Osteoblast (primary cell): ENCODE data around the gene CD48. TPM values are rescaled to one million over a fixed set of nuclear protein-coding genes. Genes with fewer than 3 reads are reported as not detected.

Experiments
- DNase-seq: peaks from one replicate; pipeline ENCODE4 v3.0.0; 2011; ENCODE audit warnings: low spot score, mixed read lengths; ENCODE audit not compliant: insufficient read length; ENCODE audit errors: missing footprints
- H2AFZ ChIP-seq: 2 replicates; pipeline ENCODE4 v1.6.0; 2011; ENCODE audit warnings: mild to moderate bottlenecking, low read length
- H3K27ac ChIP-seq: 2 replicates; pipeline ENCODE4 v1.5.1; 2011; ENCODE audit warnings: mild to moderate bottlenecking, low read depth, low read length, moderate library complexity
- H3K27me3 ChIP-seq: 2 replicates; pipeline ENCODE4 v1.6.0; 2012; ENCODE audit warnings: mild to moderate bottlenecking, control low read depth, inconsistent platforms, low read length, moderate library complexity; ENCODE audit not compliant: insufficient read depth
- H3K36me3 ChIP-seq: 2 replicates; pipeline ENCODE4 v1.5.1; 2011; ENCODE audit warnings: mild to moderate bottlenecking, low read length, control low read depth, moderate library complexity; ENCODE audit not compliant: insufficient read depth
- H3K4me1 ChIP-seq: 2 replicates; pipeline ENCODE4 v1.5.1; 2011; ENCODE audit warnings: mild to moderate bottlenecking, low read length, control low read depth, moderate library complexity; ENCODE audit not compliant: insufficient read depth
- H3K4me2 ChIP-seq: 2 replicates; pipeline ENCODE4 v1.6.0; 2011; ENCODE audit warnings: mild to moderate bottlenecking, low read length; ENCODE audit not compliant: insufficient read depth
- H3K4me3 ChIP-seq: fragments of 200-600 bp; sonication (generic); 3 replicates; pipeline ENCODE4 v1.5.1; 2012; ENCODE audit warnings: mild to moderate bottlenecking, low read length, inconsistent platforms; ENCODE audit not compliant: insufficient read depth
- H3K79me2 ChIP-seq: 2 replicates; pipeline ENCODE4 v1.6.0; 2012; ENCODE audit warnings: mild to moderate bottlenecking, low read length, control low read depth, inconsistent platforms; ENCODE audit not compliant: insufficient read depth
- H3K9me3 ChIP-seq: 2 replicates; pipeline ENCODE4 v1.5.1; 2011; ENCODE audit warnings: low read depth, low read length, control low read depth
- H4K20me1 ChIP-seq: 2 replicates; pipeline ENCODE4 v1.6.0; 2012; ENCODE audit warnings: mild to moderate bottlenecking, low read length, control low read depth; ENCODE audit not compliant: insufficient read depth
- total RNA-seq: library from RNA; depleted of rRNA; stranded (reverse); fragments of >200 nt; gene quantifications from 2 replicates; pipeline ENCODE4 v1.2.3, GENCODE V29; 2012
- TF ChIP-seq, protein P1 (sequence below): IDR thresholded peaks from 2 replicates; pipeline ENCODE4 v1.5.1; 2011; ENCODE audit warnings: mild to moderate bottlenecking, low read depth, low read length, moderate library complexity; ENCODE audit errors: extremely low read depth

CD48 gene
- total RNA-seq, 1 donor = under 0.01 TPM

DNA sequence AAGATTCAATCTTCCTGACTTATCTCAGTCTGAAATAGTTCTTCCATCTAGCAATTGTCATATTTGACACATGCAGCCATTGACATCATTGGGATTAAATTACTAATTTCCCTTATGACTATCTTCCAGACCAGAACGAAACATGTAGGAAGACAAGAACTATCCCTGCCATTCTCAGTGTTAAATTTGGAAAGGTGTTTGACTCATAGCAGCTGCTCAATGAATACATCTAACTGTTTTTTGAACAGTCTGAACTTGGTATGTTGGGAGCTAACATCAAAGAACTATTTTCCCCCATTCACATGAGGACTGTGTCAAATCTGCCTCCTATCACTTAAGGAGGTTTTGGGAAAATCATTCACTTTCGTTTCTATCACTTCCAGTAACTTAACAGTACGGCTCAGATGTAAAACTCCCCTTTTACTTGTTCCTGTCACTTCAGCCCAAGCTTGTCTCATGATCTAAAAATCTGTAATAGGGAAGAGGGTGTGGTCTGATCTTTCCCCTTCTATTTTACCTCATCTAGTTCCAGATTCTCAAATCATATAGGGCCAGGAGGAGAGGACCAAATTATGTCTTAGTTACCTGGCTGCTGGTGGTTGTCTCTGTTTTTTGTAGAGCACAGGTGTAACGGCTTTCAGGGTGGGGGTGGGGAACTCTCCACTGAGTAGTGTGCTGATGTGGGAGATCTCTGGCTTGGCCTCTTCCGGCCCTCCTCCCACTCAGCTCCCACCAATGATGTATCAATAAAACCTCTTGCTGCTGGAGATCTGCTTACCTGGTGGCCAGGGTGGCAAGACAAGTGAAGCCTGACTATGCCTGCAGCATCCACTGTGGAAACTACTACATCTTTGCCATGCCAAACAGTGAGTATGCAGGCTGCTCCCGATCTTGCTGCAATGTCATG is 38.6 kb downstream of the CD48 start:
- Histone ChIP-seq H3K4me3 (no peak overlapping the region), H3K4me1 (no peaks in the 10 kb centered on the region), H3K4me2 (no peak overlapping the region), H2AFZ (no peak overlapping the region), H4K20me1 (no peaks in the 10 kb centered on the region), H3K27ac (no peak overlapping the region), H3K79me2 (no peaks in the 10 kb centered on the region), H3K9me3 (no peaks in the 10 kb centered on the region), H3K36me3 (no peaks in the 10 kb centered on the region), H3K27me3 (peaks cover 4% of the 10 kb centered on the region)
- TF ChIP-seq, protein P1, sequence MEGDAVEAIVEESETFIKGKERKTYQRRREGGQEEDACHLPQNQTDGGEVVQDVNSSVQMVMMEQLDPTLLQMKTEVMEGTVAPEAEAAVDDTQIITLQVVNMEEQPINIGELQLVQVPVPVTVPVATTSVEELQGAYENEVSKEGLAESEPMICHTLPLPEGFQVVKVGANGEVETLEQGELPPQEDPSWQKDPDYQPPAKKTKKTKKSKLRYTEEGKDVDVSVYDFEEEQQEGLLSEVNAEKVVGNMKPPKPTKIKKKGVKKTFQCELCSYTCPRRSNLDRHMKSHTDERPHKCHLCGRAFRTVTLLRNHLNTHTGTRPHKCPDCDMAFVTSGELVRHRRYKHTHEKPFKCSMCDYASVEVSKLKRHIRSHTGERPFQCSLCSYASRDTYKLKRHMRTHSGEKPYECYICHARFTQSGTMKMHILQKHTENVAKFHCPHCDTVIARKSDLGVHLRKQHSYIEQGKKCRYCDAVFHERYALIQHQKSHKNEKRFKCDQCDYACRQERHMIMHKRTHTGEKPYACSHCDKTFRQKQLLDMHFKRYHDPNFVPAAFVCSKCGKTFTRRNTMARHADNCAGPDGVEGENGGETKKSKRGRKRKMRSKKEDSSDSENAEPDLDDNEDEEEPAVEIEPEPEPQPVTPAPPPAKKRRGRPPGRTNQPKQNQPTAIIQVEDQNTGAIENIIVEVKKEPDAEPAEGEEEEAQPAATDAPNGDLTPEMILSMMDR = no peak
- no peak for DNase-seq

DNA sequence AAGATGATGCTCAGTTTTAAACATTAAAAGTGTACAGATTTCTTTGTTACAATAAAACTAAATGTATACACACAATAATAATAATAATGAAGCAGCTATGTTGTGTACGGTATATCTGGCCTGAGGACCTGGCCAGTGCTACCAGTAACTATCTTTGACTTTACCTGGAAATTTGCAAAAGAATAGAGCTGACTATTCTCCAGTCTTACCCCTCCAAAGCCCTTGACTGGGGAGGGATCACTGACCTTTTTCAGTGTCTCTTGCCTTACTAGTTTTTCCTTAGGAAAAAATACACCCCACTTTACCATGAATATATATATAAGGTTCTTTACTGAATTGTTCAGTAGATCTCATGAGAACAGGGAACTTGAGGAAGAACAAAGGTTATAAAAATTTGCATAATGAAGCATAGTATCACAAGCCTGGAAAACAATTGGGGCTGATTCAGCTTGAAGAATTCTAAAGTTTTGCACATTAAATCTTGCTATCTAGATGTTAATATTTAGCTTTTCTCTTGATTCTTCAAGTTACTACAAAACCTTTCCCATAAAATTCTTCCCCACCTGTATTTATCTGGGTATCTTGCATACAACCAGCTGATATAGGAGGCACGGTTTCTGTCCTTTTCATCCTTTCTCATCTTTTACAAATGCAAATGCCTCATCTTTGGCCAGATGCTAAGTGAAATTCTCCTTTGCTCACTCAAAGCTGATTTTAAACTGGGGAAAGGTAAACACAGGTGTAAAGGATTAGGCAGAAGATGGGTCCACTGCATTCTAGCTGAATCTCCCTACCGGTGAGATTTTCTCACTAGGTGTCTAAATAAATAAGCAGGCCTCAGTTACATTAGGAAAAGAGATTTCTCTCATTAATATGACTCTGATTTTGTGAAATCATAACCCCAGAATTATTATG is 39.8 kb downstream of the CD48 start:
- no peaks in the 10 kb centered on the region for H3K9me3 ChIP-seq
- no peak overlapping the region for H3K4me3 ChIP-seq
- H3K27ac ChIP-seq = no peak overlapping the region
- no peaks in the 10 kb centered on the region for H3K4me1 ChIP-seq
- no peak overlapping the region for H3K4me2 ChIP-seq
- H4K20me1 ChIP-seq = no peaks in the 10 kb centered on the region
- H2AFZ ChIP-seq = no peak overlapping the region
- no peaks in the 10 kb centered on the region for H3K36me3 ChIP-seq
- H3K27me3 ChIP-seq = peaks cover under 1% of the 10 kb centered on the region
- H3K79me2 ChIP-seq = no peaks in the 10 kb centered on the region
- no peak for DNase-seq
- TF ChIP-seq, protein P1 = no peak

DNA sequence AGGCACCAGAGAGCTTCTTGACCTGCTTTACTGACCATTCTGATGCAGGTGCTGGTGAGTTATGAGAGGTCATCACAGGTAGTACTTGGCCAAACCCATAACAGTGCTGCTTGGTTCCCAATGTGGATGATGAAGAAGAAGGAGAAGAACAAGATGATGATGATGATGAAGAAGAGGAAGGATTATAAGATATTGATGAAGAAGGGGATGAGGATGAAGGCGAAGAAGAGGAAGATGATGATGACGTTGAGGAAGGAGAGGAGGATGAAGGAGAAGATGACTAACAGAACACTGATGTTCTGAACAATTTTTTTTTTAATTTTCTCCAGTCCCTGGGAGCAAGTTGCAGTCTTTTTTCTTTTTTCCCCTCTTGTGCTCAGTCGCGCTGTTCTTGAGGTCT is 40.9 kb downstream of the CD48 start:
- Histone ChIP-seq H3K9me3 (no peaks in the 10 kb centered on the region), H3K36me3 (no peaks in the 10 kb centered on the region), H3K27ac (no peak overlapping the region), H3K4me2 (no peak overlapping the region), H3K4me1 (no peaks in the 10 kb centered on the region), H3K79me2 (no peaks in the 10 kb centered on the region), H2AFZ (no peak overlapping the region), H3K27me3 (no peaks in the 10 kb centered on the region), H4K20me1 (no peaks in the 10 kb centered on the region), H3K4me3 (no peak overlapping the region)
- no peak for DNase-seq
- TF ChIP-seq, protein P1 = no peak

DNA sequence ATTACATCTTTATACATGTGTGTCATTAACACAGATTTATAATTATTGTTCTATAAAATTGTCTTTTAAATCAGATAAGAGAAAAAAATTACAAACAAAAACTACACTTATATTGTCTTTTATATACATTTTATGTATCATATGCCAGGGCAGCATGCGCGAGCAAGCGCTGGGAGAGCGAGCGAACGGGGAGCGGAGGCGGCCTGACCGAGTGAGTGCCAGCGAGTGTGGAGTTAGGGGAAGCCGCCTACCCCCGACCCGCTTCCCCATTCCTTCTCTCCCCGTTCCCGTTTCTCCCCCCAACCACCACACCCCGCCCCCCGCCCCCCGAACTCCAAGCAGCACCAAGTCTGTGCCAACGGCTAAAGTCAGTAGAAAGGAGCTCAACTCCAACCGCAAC is 41.8 kb downstream of the CD48 start:
- Histone ChIP-seq H3K4me3 (no peak overlapping the region), H3K27me3 (no peaks in the 10 kb centered on the region), H3K27ac (no peak overlapping the region), H3K36me3 (no peaks in the 10 kb centered on the region), H3K4me1 (no peaks in the 10 kb centered on the region), H4K20me1 (no peaks in the 10 kb centered on the region), H3K9me3 (no peaks in the 10 kb centered on the region), H2AFZ (no peak overlapping the region), H3K4me2 (no peak overlapping the region), H3K79me2 (no peaks in the 10 kb centered on the region)
- no peak for DNase-seq
- TF ChIP-seq, protein P1 = no peak
